ENCODE measurements around the gene ALAD.
"Not testable (repeated sequence)": the region's sequence is repeated elsewhere in the genome, so short reads cannot be mapped to it uniquely, and the experiment has no call there.

The ALAD gene

DNA sequence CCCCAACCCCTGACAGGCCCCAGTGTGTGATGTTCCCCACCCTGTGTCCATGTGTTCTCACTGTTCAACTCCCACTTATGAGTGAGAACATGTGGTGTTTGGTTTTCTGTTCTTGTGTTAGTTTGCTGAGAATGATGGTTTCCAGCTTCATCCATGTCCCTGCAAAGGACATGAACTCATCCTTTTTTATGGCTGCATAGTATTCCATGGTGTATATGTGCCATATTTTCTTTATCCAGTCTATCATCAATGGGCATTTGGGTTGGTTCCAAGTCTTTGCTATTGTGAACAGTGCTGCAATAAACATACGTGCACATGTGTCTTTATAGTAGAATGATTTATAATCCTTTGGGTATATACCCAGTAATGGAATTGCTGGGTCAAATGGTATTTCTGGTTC lies 36.6 kb upstream of the ALAD start:
- H3K23ac ChIP-seq (ENCODE audit: low read length); H3K4ac ChIP-seq (ENCODE audit: low read depth, low read length); H3K9ac ChIP-seq (ENCODE audit: low read length); H2AFZ ChIP-seq (ENCODE audit: insufficient read depth, low read length, poor library complexity); H2BK5ac ChIP-seq (ENCODE audit: low read depth, low read length, poor library complexity); H3K79me2 ChIP-seq (ENCODE audit: control insufficient read depth, insufficient read depth, low read length, poor library complexity); H3K4me3 ChIP-seq (ENCODE audit: low read depth, low read length); H3K18ac ChIP-seq (ENCODE audit: low read length); H3K4me2 ChIP-seq (ENCODE audit: low read length); H3K36me3 ChIP-seq (ENCODE audit: control insufficient read depth in 1 of 2, insufficient read depth in 2 of 2, low read length in 2 of 2); H2BK120ac ChIP-seq (ENCODE audit: insufficient read depth, low read length, poor library complexity); H3K79me1 ChIP-seq (ENCODE audit: low read length); H3K9me3 ChIP-seq (ENCODE audit: insufficient read depth, low read depth, low read length); H4K12ac ChIP-seq (ENCODE audit: low read depth, low read length); DNase-seq; H4K8ac ChIP-seq (ENCODE audit: low read depth, low read length); H3K14ac ChIP-seq (ENCODE audit: low read length); H3K27me3 ChIP-seq (ENCODE audit: insufficient read depth, low read length); H2AK5ac ChIP-seq (ENCODE audit: low read length); H2BK12ac ChIP-seq (ENCODE audit: low read length); H4K91ac ChIP-seq (ENCODE audit: low read depth, low read length); H3K4me1 ChIP-seq (ENCODE audit: control insufficient read depth in 1 of 2, insufficient read depth in 2 of 2, low read length in 2 of 2); H3K27ac ChIP-seq (ENCODE audit: low read depth, low read length): not testable (repeated sequence)
- no CpG with 5 or more reads among the region's 1 CpG for WGBS (ENCODE audit: extremely low coverage, insufficient coverage, insufficient read length)

DNA sequence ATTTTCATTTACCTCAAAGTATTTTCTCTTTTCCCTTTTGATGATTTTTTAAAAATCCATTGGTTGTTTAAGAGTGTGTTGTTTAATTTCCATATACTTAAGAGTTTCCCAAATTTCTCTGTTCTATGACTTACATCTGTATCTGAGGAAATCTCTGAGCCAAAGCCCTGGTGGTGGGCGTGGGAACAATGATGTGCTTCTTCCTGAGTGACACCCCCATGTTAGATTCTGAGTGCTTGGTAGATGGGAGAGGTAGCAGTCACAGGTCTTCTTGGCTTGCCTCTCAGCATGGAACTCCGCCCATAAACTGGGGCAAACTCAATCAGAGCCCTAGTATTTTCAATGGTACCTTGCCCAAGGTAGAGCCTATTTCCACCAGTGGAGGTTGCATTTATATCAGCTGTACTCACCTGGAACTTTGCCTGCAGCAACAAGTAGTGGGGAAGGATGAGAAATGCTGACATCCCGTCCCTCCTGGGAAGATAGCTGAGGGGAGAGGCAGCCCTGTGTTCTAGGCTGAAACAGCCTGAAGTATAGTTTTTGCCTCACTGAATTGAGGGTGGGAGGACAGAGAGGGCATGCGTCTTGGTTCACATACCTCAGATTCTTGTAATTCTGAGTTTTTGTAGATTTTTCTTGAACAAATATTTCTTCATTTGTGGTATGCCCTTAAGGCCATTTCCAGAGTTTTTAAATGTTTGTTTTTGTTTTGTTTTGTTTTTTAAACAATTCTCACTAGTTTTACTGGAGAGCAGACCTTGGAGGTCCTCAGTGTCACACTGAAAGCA lies 35.8 kb upstream of the ALAD start:
- H3K27ac ChIP-seq (ENCODE audit: low read depth, low read length) = no peak overlapping the region
- H2BK12ac ChIP-seq (ENCODE audit: low read length) = peak overlapping the region; percentile 74
- H2BK5ac ChIP-seq (ENCODE audit: low read depth, low read length, poor library complexity) = peak overlapping the region; percentile 48
- H4K91ac ChIP-seq (ENCODE audit: low read depth, low read length) = no peak overlapping the region
- no peak overlapping the region for H3K4ac ChIP-seq (ENCODE audit: low read depth, low read length)
- no peak overlapping the region for H3K4me3 ChIP-seq (ENCODE audit: low read depth, low read length)
- H3K27me3 ChIP-seq (ENCODE audit: insufficient read depth, low read length) = no peaks in the 10 kb centered on the region
- H3K23ac ChIP-seq (ENCODE audit: low read length) = no peak overlapping the region
- WGBS (ENCODE audit: extremely low coverage, insufficient coverage, insufficient read length) = no CpG with 5 or more reads among the region's 4 CpGs
- H3K9me3 ChIP-seq (ENCODE audit: insufficient read depth, low read depth, low read length) = no peaks in the 10 kb centered on the region
- H4K8ac ChIP-seq (ENCODE audit: low read depth, low read length) = peak overlapping the region; percentile 31
- no peaks in the 10 kb centered on the region for H3K79me1 ChIP-seq (ENCODE audit: low read length)
- H2BK120ac ChIP-seq (ENCODE audit: insufficient read depth, low read length, poor library complexity) = peak overlapping the region; percentile 57
- DNase-seq = peak; percentile 76 to 88
- no peak overlapping the region for H4K12ac ChIP-seq (ENCODE audit: low read depth, low read length)
- H3K79me2 ChIP-seq (ENCODE audit: control insufficient read depth, insufficient read depth, low read length, poor library complexity) = no peaks in the 10 kb centered on the region
- no peak overlapping the region for H2AFZ ChIP-seq (ENCODE audit: insufficient read depth, low read length, poor library complexity)
- H3K36me3 ChIP-seq (ENCODE audit: control insufficient read depth in 1 of 2, insufficient read depth in 2 of 2, low read length in 2 of 2) = no peaks in the 10 kb centered on the region
- no peak overlapping the region for H3K9ac ChIP-seq (ENCODE audit: low read length)
- H2AK5ac ChIP-seq (ENCODE audit: low read length) = no peak overlapping the region
- H3K14ac ChIP-seq (ENCODE audit: low read length) = no peak overlapping the region
- no peak overlapping the region for H3K18ac ChIP-seq (ENCODE audit: low read length)
- H3K4me1 ChIP-seq (ENCODE audit: control insufficient read depth in 1 of 2, insufficient read depth in 2 of 2, low read length in 2 of 2) = peaks cover 3% of the 10 kb centered on the region in 2 experiments
- H3K4me2 ChIP-seq (ENCODE audit: low read length) = no peak overlapping the region

DNA sequence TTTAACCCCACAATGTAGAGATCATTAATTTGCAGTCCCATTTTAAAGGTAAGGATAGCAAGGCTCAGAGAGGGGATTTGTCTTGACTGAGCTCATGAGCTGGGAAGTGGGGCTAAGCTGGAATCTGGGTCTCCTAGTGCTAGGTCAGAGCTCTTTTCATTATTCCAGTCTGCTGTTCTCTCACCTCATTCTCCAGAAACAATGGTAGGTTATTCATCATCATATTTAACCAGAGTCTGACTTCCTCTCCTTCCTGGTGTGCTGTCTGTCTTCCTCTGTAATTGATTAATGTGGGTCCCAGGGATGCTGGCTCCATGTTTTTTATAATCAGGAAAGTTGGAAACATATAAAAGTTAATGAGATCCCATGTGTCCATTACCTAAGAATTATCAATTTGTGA lies 30.1 kb upstream of the ALAD start:
- Histone ChIP-seq H3K14ac (ENCODE audit: low read length) (no peak overlapping the region), H3K79me2 (ENCODE audit: control insufficient read depth, insufficient read depth, low read length, poor library complexity) (no peaks in the 10 kb centered on the region), H3K23ac (ENCODE audit: low read length) (no peak overlapping the region), H4K91ac (ENCODE audit: low read depth, low read length) (no peak overlapping the region), H4K8ac (ENCODE audit: low read depth, low read length) (no peak overlapping the region), H3K27me3 (ENCODE audit: insufficient read depth, low read length) (no peaks in the 10 kb centered on the region), H3K4ac (ENCODE audit: low read depth, low read length) (no peak overlapping the region), H2BK5ac (ENCODE audit: low read depth, low read length, poor library complexity) (no peak overlapping the region), H3K79me1 (ENCODE audit: low read length) (no peaks in the 10 kb centered on the region), H2BK12ac (ENCODE audit: low read length) (no peak overlapping the region), H3K36me3 (ENCODE audit: control insufficient read depth in 1 of 2, insufficient read depth in 2 of 2, low read length in 2 of 2) (no peaks in the 10 kb centered on the region), H3K27ac (ENCODE audit: low read depth, low read length) (no peak overlapping the region), H2BK120ac (ENCODE audit: insufficient read depth, low read length, poor library complexity) (no peak overlapping the region), H3K18ac (ENCODE audit: low read length) (no peak overlapping the region), H3K9me3 (ENCODE audit: insufficient read depth, low read depth, low read length) (no peaks in the 10 kb centered on the region), H3K4me3 (ENCODE audit: low read depth, low read length) (no peak overlapping the region), H2AK5ac (ENCODE audit: low read length) (no peak overlapping the region), H3K4me2 (ENCODE audit: low read length) (no peak overlapping the region), H4K12ac (ENCODE audit: low read depth, low read length) (no peak overlapping the region), H3K4me1 (ENCODE audit: control insufficient read depth in 1 of 2, insufficient read depth in 2 of 2, low read length in 2 of 2) (no peaks in the 10 kb centered on the region), H3K9ac (ENCODE audit: low read length) (no peak overlapping the region), H2AFZ (ENCODE audit: insufficient read depth, low read length, poor library complexity) (no peak overlapping the region)
- no peak for DNase-seq

DNA sequence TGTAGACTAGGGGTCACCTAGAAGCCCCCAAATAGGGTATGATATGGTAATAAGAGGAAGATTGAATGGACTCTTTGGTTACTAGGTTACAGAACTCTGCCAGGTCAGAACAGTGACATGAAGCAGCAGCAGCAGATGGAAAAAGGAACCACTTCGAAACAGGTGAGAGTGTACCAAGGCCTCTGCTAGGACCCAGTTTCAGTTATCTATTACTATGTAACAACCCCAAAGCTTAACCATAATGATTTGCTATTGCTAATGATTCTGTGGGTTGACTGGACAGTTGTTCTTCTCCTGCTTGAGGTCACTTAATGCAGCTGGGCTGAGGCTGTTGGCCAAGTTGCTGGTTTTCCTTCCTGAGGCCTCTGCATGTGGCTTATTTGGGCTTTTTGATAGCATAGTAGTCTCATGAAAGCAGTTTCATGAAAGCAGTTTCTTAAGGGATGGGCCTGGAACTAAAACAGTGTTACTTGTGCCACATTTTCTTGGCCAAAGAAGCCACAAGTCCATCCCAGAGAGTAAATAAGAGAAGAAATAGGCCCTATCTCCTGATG lies 27.1 kb upstream of the ALAD start:
- Histone ChIP-seq H3K4me2 (ENCODE audit: low read length) (no peak overlapping the region), H3K4me3 (ENCODE audit: low read depth, low read length) (no peak overlapping the region), H3K4me1 (ENCODE audit: control insufficient read depth in 1 of 2, insufficient read depth in 2 of 2, low read length in 2 of 2) (no peaks in the 10 kb centered on the region), H3K4ac (ENCODE audit: low read depth, low read length) (no peak overlapping the region), H3K14ac (ENCODE audit: low read length) (no peak overlapping the region), H3K23ac (ENCODE audit: low read length) (no peak overlapping the region), H3K79me2 (ENCODE audit: control insufficient read depth, insufficient read depth, low read length, poor library complexity) (no peaks in the 10 kb centered on the region), H2AK5ac (ENCODE audit: low read length) (no peak overlapping the region), H2BK120ac (ENCODE audit: insufficient read depth, low read length, poor library complexity) (no peak overlapping the region), H4K12ac (ENCODE audit: low read depth, low read length) (no peak overlapping the region), H3K79me1 (ENCODE audit: low read length) (no peaks in the 10 kb centered on the region), H2AFZ (ENCODE audit: insufficient read depth, low read length, poor library complexity) (no peak overlapping the region), H3K36me3 (ENCODE audit: control insufficient read depth in 1 of 2, insufficient read depth in 2 of 2, low read length in 2 of 2) (no peaks in the 10 kb centered on the region), H4K91ac (ENCODE audit: low read depth, low read length) (no peak overlapping the region), H2BK5ac (ENCODE audit: low read depth, low read length, poor library complexity) (no peak overlapping the region), H3K9me3 (ENCODE audit: insufficient read depth, low read depth, low read length) (no peaks in the 10 kb centered on the region), H3K18ac (ENCODE audit: low read length) (no peak overlapping the region), H3K27ac (ENCODE audit: low read depth, low read length) (no peak overlapping the region), H2BK12ac (ENCODE audit: low read length) (no peak overlapping the region), H3K27me3 (ENCODE audit: insufficient read depth, low read length) (no peaks in the 10 kb centered on the region), H3K9ac (ENCODE audit: low read length) (no peak overlapping the region), H4K8ac (ENCODE audit: low read depth, low read length) (no peak overlapping the region)
- DNase-seq = no peak
- WGBS (ENCODE audit: extremely low coverage, insufficient coverage, insufficient read length) = no CpG with 5 or more reads among the region's 1 CpG
